Hematopoietic multipotent progenitor cell treated with erythropoietin and hydrocortisone succinate and interleukin-3 and kit ligand, for 15 days (in vitro differentiated cells): ENCODE data around the gene HOXC5.

ENCODE experiments used
- DNase-seq: peaks from one replicate; pipeline ENCODE4 v3.0.0-alpha.2; 2015; ENCODE audit warnings: low spot score

The HOXC5 gene

DNA sequence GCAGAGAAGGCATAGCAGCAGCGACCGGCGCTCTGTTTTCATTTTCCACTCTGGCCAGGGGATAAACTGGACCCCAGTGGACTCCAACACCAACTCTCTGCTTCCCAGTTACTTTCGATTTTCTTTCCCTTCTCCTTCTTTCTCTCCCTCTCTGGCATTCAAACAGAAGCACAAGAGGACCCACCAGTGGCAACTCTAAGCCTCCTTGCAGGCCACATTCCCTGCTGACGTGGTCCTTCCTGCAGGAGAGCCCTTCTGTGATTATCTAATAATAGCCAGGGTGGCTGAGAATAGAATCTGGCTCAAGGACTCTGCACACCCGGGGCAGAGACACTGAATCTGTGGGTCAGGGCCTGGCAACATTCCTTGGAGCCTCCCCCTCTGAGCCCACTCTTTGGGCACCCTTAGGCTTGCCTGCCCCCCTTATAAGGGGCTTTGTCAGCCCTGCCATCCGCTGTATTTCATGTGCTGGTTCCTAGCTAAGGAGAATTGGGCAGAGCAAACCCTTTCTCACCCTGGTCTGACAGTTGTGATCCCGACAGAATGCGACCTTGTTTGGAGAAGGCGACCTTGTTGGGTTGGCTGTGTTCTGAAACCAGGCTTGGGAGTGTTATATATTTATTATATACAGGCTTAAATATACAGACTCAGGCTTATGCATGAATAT, 12.8 kb upstream of the HOXC5 start:
- no peak for DNase-seq

DNA sequence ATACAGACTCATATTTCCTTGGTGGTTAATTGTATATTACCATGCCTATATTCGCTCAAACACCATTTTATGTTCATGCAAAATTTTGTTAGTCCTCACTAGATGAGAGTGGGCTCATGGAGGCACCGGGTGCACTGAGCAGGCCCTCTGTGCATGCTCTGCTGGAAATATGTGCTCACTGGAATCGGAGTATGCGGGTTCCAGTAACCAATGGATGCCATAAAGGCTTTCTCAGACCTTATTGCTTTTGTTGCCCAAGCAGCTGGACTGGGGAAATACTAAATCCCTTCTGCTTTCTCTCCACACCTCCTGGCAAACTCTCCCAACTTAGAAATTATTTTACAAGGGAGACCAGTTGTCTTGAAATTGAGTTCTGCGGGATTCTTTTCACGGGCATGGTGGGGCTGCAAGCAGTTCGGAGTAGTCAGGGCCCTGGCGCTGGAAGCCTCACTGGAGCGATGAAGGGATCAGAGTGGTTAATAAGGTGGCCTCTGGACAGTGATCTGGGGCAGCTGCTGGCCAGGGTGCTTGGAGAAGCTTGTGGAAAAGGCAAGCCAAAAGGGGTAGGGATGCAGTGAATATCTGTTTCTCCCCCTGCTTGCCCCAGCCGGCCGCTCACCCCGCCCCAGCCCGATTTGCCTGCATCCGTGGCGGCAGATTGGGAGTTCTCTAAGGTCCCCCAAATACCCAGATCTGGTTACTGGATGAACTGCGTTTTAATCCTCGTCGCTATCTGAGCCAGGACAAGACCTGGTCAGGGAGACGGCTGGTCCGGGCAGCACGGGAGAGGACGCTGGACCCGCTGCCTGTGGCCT, 12.1 kb upstream of the HOXC5 start:
- DNase-seq = no peak

DNA sequence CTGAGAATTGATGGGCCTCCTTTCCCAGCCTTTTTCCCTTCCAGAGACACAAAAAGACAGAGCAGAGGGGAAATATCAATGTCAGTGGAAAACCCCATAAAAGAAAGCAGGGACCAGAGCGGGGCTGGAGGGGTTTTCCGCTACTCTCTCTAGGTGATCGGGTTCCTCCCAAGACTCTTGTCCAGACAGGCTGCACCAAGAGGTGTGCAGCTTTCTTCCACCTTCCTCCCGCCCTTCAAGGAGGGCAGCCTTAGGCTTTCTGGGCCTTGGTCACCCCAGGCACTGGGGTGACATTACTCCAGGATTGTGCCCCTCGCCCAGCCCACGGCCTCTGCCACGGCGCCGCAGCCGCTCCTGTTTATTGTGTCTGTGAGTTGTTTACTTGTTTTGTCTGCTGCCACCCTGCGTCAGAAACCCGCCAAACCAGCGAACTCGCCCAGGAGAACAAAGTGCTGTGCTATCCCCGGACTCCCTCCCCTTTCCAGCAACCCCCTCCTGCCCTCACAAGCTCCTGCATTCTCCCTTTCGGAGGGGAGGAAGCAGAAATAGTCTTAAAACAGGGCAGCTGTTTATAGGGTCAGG, 11.3 kb upstream of the HOXC5 start:
- no peak for DNase-seq

DNA sequence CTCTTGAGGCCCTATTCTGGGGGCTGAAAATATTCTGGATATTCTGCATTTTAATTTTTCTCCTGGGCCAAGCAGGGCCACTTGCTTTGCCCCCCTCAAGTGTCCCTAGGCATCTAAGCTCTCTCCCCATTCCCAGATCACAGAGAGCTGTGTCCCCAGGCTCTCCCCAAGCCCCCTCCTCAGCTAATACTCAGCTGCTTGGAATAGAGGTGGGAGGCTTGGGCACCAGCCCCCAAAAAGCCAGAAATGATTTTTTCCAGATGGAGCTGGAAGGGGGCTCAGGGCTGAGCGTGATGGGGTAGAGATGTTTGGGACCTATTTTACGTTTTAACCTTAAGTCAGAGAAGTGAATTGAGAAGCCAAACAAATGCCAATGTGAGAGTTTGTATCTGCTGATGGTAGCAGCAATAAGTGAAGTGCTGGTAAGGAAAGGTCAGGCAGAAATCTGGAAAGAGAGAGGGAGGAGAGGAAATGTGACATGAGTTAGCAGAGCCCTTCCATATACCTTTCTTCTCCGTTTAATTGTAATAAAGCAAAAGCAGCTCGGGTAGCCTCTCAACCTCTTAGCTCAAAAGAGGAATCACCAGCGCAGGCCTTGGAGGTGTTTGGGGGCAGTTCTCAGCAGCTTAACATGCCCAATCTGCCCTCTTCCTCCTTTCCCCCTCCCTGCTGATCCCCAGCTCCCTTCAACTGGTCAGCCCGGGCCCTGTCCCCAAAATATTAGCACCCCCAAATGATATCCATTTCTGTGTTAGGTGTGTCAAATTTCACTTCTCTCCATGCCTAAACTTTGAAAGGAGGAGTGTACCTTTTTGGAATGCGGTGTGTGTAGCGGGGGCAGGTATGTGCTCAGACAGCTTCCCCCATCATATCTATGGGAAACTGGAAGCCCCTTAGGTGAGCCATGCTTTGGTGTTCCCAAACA, 9.6 kb upstream of the HOXC5 start:
- no peak for DNase-seq

DNA sequence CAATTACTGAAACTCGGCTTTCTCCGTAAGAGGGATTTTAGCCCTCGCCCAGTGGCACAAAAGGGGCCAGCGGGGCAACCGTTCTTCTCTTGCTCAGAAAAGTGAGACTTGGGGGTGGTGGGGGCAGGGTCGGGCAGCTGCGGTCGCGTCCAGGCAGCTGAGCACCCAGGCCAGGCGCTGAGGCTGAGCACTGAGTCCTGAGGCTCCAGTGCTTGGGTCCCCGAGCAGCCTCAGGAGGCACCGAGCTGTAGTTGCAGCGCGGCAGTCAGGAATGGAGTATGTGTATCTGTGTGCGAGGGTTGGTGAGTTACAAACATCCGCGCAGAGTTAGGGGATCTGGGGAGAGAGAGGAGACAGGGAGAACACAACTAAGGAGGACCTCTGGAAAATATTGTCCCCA, 8.7 kb upstream of the HOXC5 start:
- no peak for DNase-seq

DNA sequence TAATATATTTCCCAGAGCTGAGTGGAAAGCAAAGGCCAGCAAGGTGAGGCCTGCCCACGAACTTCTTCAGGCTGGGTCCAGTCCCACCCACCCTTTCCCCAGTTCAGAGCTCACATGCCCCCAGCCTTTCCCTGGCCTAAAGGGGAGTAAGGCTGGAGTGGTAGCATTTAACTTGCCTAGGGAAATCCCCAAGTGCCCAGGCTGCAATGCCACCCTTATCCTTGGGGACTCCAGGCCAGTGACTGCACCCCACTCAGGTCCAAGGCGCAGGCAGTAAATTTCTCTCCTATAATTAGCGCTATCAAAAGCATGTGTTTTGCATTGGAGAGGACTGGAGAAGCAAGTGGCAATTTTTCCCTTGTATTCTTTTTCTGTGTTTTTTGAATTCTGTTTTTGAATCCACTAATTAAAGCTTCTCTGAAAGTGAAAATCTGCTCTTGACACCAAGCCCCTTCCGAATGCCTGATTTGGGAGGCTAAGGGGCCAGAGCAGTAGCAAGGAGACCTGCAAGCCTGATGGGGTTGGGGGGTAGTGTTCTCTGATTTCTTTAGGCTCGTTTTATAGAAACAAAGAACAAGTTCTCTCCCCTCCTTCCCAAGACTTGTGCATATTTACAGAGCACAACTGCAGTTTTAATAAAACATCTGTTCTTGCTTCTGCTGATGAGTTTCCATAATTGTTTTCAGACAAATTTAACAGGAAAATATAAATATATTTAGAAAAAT, 8.1 kb upstream of the HOXC5 start:
- no peak for DNase-seq

DNA sequence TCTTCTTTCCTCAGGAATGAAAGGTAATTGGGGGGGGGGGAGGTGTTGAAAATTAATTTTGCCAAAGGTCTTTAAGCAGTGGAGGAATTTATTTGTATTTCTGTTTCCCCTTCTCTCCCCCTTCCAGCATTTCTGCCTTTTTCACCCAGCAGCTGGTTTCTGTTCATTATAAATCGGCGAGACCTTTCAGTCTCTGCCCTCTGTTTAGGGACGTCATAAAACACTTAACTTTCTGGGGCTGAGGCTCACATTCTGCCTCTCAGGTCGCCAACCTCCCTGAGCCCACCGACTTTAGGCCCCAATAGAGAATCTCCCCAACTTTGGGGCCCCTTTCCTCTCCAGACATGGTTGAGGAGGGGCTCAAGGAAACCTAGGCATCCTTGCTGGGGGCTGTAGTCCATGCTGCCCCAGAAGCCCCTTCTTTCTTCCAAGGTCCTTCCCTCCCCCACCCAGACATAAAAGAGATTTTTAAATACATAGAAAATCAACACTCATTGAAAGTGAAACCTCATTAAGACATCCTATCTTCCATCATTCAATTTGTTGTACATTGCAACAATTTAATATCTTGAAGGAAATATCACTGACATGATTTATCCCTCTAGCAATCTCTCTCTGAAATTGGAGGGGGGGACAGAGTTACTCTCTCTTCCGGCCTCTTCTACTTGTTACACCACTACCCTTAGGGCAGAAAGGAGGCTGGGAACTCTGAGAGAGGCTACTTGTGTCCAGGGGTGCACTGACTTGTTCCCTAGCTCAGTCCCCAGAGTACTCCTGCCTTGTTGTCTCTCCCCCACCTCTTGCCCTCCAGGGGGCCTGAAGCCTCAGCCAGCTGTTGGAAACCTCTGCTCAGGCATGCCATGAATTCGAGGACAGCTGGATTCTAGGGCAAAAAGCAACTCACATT, 7.1 kb upstream of the HOXC5 start:
- no peak for DNase-seq

DNA sequence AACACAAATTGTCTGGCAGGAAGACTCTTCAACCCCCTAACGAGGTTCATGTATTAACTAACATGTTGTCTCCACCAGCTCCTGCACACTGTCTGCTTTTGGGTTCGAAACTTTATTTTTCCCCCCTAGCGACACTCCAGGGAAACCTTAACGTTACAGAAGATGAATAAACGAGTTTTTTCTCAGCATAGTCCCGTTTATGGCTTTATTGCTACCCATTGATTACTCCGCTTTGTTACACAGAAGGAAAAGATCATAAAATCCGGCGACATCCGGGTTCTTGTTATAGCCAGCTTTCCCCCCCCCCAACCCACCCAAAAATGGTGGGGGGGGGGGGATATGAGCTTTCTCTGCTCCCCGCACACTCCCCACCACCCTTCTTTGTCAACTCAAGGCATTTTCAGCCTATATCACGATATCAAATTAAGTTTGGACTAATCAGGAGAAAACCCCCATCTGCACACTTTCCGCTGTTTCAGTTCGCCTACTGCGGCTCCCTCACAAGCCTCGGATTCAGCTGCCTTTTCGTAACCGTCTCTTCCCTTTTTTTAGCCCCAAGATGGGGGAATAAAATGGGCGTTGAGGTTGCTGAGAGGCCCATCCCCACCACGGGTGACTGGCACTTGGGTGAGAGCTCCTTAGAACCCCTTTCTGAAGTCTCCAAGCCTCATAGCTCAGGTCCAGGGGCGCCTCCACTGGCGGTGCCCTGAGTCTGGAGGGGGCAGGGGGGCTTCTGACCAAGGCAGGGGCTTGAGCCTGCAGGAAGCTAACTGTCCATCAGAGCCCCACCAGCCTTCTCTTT, 6.0 kb upstream of the HOXC5 start:
- DNase-seq = no peak

DNA sequence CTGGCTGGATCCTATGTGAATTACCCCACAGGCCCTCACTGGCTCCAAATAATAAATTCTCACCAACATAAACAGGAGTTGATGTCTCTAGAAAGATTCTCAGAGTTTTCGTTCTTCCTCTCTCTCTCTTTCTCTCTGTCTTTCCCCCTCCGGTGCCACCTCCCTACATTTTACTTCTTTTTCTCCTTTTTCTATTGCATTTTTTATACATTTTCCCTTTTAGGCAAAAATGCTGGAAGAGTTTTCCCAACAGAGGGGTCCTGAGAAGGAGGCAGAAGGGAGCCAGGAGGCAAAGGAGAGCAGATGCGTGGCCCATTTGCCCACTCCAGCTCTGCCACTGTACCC, 5.4 kb upstream of the HOXC5 start:
- no peak for DNase-seq

DNA sequence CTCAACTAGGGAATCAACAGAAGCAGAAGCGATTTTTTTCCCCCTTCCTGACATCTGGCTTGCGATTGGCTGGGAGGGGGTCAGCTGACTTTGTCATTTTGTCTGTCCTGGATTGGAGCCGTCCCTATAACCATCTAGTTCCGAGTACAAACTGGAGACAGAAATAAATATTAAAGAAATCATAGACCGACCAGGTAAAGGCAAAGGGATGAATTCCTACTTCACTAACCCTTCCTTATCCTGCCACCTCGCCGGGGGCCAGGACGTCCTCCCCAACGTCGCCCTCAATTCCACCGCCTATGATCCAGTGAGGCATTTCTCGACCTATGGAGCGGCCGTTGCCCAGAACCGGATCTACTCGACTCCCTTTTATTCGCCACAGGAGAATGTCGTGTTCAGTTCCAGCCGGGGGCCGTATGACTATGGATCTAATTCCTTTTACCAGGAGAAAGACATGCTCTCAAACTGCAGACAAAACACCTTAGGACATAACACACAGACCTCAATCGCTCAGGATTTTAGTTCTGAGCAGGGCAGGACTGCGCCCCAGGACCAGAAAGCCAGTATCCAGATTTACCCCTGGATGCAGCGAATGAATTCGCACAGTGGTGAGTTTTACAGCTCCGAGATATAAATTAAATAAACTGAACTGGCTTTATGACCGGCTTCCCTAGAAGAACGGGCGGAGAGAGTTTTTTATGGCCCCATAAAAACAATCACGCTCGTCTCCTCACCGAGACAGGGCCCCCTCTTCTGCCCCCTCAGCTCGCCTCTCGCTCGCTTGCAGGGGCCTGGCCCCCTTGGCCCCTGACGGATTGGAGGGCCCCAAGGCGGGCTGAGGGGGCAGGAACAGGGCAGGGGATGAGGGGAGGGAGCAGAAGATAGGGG, 4.3 kb upstream of the HOXC5 start, which contains the start of gene HOXC6:
TSS of gene HOXC6 (plus strand) at position 127 of the 888 bp plus-strand sequence. CDS start at position 209, 82 bp downstream.
- no peak for DNase-seq

DNA sequence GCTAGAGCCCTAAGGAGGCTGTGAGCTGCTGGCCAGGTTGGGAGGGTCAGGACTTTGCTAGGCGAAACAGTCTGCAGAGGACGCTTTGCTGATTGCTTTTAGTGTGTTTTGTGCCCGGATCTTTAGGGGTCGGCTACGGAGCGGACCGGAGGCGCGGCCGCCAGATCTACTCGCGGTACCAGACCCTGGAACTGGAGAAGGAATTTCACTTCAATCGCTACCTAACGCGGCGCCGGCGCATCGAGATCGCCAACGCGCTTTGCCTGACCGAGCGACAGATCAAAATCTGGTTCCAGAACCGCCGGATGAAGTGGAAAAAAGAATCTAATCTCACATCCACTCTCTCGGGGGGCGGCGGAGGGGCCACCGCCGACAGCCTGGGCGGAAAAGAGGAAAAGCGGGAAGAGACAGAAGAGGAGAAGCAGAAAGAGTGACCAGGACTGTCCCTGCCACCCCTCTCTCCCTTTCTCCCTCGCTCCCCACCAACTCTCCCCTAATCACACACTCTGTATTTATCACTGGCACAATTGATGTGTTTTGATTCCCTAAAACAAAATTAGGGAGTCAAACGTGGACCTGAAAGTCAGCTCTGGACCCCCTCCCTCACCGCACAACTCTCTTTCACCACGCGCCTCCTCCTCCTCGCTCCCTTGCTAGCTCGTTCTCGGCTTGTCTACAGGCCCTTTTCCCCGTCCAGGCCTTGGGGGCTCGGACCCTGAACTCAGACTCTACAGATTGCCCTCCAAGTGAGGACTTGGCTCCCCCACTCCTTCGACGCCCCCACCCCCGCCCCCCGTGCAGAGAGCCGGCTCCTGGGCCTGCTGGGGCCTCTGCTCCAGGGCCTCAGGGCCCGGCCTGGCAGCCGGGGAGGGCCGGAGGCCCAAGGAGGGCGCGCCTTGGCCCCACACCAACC, 3.1 kb upstream of the HOXC5 start:
- no peak for DNase-seq

DNA sequence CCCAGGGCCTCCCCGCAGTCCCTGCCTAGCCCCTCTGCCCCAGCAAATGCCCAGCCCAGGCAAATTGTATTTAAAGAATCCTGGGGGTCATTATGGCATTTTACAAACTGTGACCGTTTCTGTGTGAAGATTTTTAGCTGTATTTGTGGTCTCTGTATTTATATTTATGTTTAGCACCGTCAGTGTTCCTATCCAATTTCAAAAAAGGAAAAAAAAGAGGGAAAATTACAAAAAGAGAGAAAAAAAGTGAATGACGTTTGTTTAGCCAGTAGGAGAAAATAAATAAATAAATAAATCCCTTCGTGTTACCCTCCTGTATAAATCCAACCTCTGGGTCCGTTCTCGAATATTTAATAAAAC, 2.4 kb upstream of the HOXC5 start:
- DNase-seq = no peak

DNA sequence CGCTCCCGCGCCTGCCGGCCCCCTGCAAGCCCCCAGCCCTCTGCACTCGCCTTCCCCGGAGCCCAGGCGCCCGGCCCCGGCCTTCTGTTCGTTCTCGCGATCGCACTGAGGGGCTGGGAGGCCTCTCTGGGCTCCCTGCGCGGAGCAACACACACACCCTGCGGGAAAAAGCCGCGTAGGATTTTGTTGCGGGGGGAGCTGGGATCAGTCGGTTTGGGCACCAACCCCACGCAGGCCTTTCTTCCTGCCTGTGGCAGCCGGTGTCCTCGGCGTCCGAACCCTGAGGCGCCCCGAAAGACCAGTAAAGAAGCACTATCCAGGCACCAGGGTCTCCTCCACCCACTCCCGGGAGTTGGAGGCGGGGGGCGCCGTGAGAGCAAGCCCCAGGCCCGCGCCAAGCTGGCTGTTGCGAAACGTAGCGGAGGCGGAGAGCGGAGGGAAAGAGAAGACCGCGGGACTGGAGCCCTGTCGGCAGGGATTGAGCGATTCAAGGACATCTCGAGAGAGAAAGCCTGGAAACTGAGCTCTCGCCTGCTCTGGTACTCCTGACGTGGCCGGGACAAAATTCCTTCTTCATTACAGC, 1.9 kb upstream of the HOXC5 start:
- no peak for DNase-seq

DNA sequence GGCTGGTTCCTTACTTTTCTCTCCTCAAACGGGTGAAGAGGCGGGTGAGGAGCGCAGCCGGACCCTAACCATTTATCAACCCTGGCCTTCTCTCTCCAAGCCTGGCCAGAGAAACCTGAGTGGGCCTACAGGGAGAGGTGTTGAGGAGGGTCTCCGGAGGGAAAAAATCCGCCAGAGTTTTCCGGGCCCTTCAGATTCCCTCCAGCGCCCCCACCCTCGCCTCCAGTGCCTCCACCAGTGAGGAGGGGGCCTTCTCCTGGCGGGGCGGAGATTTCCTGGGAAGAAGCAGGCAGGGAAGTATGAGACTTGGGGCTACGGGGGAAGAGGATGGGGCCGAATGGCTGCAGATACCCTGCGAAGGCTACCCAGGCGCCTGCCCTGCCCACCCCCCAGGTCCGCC, 1.4 kb upstream of the HOXC5 start:
- no peak for DNase-seq

DNA sequence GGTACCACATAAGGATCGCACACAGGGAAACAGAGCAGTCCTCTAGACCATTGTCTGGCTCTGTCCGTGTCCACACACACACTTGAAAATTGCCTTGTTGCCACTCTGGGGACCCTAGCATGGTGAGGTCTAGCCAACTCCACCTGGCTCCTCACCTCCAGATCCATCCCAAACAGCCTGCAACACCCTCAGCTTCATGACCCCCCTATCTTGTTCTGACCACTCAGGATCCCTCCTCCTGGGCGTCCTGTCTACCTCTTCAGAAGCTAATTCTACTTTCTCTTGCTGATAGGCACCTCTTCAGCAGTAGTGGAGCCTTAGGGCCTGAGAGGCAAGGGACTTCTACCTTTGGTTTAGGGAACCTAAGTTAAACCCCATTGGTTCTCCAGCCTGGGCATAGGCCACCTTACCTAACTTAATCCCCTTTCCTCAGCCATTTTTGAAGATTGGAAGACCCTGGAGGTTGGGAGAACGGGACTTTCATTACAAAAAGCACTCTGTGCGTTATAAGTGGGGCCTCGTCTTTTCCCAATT, 697 bp upstream of the HOXC5 start:
- no peak for DNase-seq

DNA sequence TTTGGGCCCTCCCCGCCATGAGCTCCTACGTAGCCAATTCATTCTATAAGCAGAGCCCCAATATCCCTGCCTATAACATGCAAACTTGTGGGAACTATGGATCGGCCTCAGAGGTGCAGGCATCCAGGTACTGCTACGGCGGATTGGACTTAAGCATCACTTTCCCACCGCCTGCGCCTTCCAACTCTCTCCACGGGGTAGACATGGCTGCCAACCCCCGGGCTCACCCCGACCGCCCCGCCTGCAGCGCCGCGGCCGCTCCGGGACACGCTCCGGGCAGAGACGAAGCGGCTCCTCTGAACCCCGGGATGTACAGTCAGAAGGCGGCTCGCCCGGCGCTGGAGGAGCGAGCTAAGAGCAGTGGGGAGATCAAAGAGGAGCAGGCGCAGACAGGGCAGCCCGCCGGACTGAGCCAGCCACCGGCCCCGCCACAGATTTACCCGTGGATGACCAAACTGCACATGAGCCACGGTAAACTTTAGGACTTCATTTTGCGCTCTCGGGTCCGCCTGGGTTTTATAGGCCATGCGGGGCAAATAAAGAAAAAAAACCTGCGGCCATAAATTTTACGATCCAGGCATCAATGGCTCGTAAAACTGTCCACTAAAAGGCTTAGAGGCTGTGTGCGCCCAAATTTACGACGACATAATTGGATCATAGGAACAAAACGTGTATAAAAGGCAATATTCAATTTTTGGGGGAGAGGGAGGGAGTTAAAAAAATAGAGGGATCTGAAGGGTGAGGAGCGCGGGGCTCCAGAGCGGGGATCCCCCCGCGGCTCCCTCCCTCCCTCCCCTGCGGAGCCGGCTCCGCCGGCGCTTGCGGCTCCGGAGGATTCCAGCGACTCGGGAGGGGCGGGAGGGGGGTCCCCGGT, 493 bp downstream of the HOXC5 start:
- DNase-seq = no peak
